Measurements from ENCODE around the gene NLRP5.
"Not testable (repeated sequence)": the region's sequence is repeated elsewhere in the genome, so short reads cannot be mapped to it uniquely, and the experiment has no call there.

NLRP5 gene

DNA sequence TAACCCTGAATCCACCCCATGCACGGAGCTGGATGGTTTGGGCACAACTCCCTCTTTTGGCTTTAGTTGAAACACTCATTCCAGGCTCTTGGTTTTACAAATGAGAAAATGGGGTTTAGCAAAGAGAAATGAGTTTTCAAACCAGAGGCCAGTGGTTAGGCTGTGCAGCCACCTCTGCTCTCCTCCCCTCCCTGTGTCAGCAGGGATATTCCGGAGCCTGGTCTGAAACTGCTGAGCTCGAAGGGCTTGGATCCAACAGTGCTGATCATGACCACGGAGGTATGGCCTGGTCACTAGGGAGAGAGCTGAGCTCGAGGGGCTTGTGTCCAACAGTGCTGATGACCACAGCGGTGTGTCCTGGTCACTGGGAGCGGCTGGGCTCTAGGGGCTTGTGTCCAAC, 93.0 kb downstream of the NLRP5 start:
- no peak for DNase-seq

GRCh38 chr19:56080669-56081401, 94.3 kb downstream of the NLRP5 start:
- no peak for DNase-seq

GRCh38 chr19:56083668-56084067, 97.1 kb downstream of the NLRP5 start:
- no peak for DNase-seq

- DNase-seq: no peak
Measured at GRCh38 chr19:56084835-56085536, 98.4 kb downstream of the NLRP5 start.

DNA sequence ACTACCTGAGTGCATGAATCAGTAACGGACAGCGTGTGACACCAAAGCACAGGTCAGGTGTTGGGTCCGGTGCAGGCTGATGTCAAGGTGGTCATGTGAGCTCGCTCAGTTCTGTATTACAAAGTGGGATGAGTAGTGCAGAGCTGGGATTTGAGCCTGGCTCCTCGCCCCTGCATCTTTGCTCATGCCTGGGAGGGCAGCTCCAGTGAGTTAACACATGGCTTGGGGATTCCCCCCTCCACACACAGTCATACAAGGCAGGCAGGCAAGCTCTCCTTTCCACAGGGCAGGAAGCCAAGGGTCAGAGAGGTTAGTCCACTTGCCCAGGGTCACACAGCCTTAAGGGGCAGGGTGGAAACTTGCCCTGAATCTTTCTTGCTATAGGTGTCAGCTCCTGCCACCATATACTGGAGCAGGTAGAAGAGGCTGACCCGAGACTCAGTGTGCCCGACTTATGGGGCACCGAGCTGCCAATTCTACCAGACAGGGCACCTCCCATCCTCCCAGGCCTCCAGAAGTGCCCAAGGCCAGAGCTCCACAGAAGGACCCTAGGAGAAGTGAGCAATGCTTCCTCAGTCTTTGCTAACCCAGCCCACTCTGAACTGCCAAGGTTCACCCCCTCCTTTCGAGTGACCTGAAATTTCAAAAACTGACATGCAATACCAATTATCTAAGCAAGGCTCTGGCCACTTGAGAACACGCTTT, 99.1 kb downstream of the NLRP5 start:
- DNase-seq: no peak

DNA sequence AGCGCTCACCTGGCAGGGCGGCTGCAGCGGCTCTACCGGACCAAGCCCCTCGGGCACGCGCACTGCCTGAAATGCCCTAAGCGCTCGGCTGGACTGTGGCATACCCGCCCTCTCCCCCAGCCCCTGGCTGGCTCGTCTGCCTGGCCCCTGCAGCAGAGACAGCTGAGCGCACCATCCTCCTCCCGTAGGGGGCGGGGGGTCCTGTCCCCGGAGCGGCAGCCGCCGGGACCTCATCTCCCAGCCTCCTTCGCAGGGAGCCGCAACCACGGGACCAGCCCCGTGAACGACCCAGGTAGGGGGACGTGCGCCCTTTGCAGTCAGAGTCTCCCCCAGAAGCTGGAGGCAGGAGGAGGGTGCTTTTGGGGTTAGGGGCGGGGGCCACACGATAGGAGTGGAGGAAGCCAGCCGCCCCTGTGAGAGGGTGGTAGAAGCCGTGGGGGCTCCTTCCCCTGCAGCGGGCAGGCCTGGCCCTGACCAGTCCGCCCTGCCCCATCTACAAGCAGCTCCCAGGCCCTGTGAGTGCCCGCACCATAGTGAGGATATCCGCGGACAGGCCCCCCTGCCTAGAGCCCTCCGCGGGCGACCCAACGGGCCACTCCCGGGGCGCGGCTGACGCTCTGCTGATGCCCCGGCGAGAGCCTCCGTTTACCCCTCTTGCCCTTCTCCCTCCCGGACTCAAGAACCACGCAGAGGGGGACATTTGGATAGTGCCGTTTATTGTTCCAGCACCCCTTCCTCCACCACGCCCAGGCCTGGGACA, 100.3 kb downstream of the NLRP5 start:
- no peak for DNase-seq

GRCh38 chr19:56087647-56088496, 101.3 kb downstream of the NLRP5 start:
- no peak for DNase-seq

GRCh38 chr19:56088497-56089215, 102.1 kb downstream of the NLRP5 start:
- no peak for DNase-seq

- DNase-seq: no peak
Measured at GRCh38 chr19:56089344-56089743, 102.8 kb downstream of the NLRP5 start.

DNA sequence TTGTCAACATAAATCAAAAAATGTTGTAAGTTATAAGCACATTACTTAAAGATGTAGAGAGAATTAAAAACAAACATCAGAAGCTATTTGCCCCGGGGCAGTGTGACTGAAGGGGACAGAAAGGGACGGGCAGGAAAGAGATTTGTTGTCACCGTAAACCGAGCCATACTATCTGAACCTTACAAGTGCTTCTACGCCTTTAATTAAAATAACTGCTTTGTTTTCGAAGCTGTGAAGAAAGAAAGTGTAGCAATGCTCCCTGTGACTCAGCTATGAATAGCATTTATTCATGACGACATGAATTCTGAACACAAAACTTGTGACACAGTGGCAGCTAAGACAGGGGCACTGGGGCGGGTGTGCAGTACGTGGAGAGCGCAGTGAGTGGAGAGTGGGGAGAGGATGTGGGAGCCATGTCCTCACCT, 104.5 kb downstream of the NLRP5 start:
- no peak for DNase-seq

DNA sequence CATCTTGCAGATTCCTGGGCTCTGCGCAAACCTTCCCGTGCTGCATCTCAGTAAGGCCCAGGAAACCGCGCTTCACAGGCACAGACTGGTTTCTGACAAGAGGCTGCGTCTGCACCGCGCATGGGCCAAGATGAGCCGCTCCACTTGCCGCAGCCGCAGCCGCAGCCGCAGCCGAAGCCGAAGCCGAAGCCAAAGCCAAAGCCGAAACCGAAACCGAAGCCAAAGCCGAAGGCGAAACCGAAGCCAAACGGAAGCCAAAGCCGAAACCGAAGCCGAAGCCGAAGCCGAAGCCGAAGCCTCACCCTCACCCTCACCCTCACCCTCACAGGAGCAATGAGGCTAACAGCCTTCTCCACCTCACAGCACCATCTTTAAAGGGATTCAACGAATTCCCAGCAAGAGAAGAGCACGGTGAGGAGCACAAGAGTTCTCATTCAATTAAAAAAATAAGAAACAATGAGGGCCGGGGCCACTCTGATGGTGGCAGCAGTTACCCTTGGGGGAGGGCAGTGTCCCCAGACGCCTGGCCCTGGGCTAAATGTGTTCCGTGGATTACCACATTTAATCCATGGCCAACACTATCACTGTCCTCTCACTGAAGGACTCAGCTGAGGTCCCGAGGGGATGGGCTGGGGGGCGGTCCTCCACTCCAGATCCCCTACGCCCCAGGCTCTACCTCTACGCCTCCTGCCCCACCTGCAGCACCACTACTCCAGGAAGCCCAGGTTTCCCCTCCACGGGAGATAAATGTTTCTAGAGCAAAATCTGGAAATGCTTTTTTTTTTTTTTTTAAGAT, 105.4 kb downstream of the NLRP5 start:
- DNase-seq: peak; percentile 37

GRCh38 chr19:56092685-56093631, 106.4 kb downstream of the NLRP5 start:
- DNase-seq: no peak

- DNase-seq: no peak
Measured at GRCh38 chr19:56094449-56094848, 107.9 kb downstream of the NLRP5 start.

DNA sequence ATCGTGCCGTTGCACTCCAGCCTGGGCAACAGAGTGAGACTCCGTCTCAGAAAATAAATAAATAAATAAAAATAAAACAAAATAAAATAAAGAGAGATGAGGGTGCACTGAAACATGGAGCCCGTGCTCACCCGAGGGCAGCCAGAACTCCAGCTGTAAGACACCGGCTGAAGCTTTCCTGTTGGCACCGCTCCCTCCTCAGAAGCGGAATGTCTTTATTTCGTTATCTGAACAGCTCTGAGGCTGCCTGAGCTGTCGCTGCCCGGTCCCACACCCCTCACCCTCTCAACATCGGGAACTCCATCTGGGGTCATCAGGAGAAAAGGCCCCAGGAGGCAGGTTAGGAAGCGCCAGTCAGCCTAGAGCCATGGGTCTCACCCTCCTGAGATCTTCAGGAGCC, 110.1 kb downstream of the NLRP5 start:
- no peak for DNase-seq

DNA sequence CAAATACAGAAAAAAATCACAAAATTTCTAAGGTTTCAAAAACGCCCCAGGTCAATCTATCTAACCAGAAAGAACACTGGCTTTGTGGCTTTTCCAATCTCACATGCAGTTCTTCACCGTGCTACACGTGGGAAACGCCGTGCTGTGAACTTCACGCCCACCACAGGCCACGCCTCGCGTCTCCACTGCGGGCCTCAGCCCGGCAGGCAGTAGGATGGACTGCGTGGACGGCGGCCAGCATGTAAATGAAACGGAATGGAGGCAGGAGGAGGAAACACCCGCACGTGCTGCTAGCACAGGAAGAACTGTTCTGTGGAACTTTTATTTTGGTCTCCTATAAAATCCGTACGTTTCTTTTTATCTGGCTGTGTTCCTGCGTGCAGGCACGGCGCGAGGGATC, 110.7 kb downstream of the NLRP5 start:
- DNase-seq: no peak

DNA sequence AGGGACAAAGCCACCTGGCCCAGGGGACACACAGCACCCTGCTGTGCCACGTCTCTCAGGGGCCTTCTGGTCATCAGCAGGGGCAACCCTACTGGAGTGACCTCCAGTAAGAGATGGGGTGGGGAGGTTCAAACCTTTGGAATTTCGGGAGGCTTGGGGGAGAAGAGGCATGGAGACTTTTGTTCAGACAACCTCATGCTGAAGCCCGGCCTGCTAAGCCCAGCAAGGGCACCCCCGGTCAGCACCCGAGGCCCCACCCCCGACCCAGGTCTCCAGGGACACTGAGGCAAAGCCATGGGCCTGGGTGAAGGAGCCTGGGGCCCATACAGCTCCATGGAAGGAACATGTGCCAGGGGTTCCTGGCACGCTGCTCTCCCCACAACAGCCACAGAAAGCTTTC, 111.2 kb downstream of the NLRP5 start:
- no peak for DNase-seq

DNA sequence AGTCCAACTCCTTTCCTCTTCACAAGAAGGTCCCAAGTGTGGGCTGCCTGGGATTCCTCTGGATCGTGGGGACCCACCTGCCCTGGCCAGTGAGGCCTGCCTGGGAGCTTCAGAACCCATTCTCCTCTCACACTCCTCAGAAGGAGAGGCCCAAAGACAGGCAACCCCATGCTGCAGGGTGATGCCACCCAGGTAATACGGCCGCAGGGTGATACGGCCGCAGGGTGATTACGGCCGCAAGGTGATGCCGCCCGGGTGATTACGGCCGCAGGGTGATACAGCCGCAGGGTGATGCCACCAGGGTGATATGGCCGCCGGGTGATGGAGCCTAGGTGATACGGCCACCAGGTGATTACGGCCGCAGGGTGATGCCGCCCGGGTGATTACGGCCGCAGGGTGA, 111.7 kb downstream of the NLRP5 start:
- DNase-seq: not testable (repeated sequence)

DNA sequence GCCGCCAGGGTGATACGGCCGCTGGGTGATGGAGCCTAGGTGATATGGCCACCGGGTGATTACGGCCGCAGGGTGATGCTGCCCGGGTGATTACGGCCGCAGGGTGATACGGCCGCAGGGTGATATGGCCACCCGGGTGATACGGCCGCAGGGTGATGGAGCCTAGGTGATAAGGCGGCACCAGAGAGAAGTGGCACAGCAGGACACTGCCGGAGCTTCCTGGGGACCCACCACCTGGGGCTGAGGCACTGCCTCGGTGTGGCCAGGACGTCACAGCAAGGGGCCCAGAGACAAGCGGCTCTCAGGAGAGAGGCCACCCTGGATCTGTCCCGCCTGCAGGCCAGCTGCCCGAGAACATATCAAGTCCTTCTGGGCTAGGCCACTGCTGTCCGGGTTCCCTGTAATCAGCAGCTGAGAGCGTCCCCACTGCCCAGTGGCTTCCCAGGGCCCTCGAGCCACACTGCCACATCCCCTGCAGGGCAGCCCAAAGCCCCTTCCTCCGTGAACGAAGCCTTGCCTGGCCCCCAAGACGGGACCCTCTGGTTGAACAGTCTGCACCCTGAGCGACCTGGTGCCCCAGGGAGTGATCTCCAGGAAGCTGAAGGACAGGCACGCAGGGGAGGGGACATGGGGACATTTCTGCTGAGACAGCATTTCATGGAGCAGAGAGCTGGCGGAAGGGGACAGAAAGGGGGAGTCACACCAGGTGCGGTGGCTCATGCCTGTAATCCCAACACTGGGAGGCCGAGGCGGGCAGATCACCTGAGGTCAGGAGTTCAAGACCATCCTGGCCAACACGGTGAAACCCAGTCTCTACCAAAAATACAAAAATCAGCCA, 112.4 kb downstream of the NLRP5 start:
- DNase-seq: no peak

Measured in NCI-H510A (cell line).